NB4 (cell line): ENCODE results near the gene POU6F2.

Experiments
- DNase-seq: peaks from one replicate; pipeline ENCODE4 v3.0.0; 2010; ENCODE audit warnings: low read depth
- H3K4me3 ChIP-seq: one replicate; pipeline ENCODE4 v1.5.1; 2011; ENCODE audit warnings: mild to moderate bottlenecking, low read depth, low read length, moderate library complexity
- CTCF ChIP-seq: IDR thresholded peaks from one replicate; pipeline ENCODE4 v1.5.1; 2012; ENCODE audit warnings: low read depth, low read length
- MAX ChIP-seq: IDR thresholded peaks from 2 replicates; pipeline ENCODE4 v1.6.1; 2011; ENCODE audit warnings: low read depth, low read length
- MYC ChIP-seq: IDR thresholded peaks from 2 replicates; pipeline ENCODE4 v1.6.1; 2011; ENCODE audit warnings: low read depth, low read length
- POLR2A ChIP-seq: IDR thresholded peaks from 2 replicates; pipeline ENCODE4 v1.6.1; 2011; ENCODE audit warnings: mild to moderate bottlenecking; ENCODE audit not compliant: insufficient read length; ENCODE audit errors: extremely low read depth

The POU6F2 gene

GRCh38 chr7:38950309-38950708 is 27.4 kb upstream of the POU6F2 start:
- H3K4me3 ChIP-seq: no peak overlapping the region
- TF ChIP-seq POLR2A (no peak), CTCF (no peak), MAX (no peak), MYC (no peak)
- DNase-seq: no peak

GRCh38 chr7:38951213-38951612 is 26.5 kb upstream of the POU6F2 start:
- no peak overlapping the region for H3K4me3 ChIP-seq
- DNase-seq: no peak
- TF ChIP-seq MYC (no peak), MAX (no peak), POLR2A (no peak), CTCF (no peak)

- no peak for DNase-seq
- TF ChIP-seq POLR2A (no peak), MYC (no peak), MAX (no peak), CTCF (no peak)
Observed at GRCh38 chr7:38953227-38953626, 24.5 kb upstream of the POU6F2 start.

GRCh38 chr7:38953971-38954370 is 23.7 kb upstream of the POU6F2 start:
- no peak for TF ChIP-seq MYC
- TF ChIP-seq MAX: no peak
- TF ChIP-seq CTCF: no peak
- TF ChIP-seq POLR2A: no peak
- no peak for DNase-seq
- H3K4me3 ChIP-seq: no peak overlapping the region

More at GRCh38 chr7:38953227-38953626, 24.5 kb upstream of the POU6F2 start:
- no peak overlapping the region for H3K4me3 ChIP-seq

- DNase-seq: no peak
- TF ChIP-seq POLR2A (no peak), MYC (no peak), MAX (no peak), CTCF (no peak)
- H3K4me3 ChIP-seq: no peak overlapping the region
Observed at GRCh38 chr7:38955892-38956291, 21.8 kb upstream of the POU6F2 start.

- no peak overlapping the region for H3K4me3 ChIP-seq
- no peak for TF ChIP-seq POLR2A
- TF ChIP-seq CTCF: no peak
- no peak for TF ChIP-seq MYC
- no peak for TF ChIP-seq MAX
- no peak for DNase-seq
Observed at GRCh38 chr7:38962028-38962427, 15.7 kb upstream of the POU6F2 start.
